Left forelimb (tissue), 1 donor: ENCODE results near the gene CDH13.

Experiments
- DNase-seq: peaks from one replicate; pipeline ENCODE4 v3.0.0-alpha.2; 2018; ENCODE audit warnings: low spot score

Gene CDH13

GRCh38 chr16:83353241-83353640 lies 726.5 kb downstream of the CDH13 start:
- DNase-seq: no peak

DNA sequence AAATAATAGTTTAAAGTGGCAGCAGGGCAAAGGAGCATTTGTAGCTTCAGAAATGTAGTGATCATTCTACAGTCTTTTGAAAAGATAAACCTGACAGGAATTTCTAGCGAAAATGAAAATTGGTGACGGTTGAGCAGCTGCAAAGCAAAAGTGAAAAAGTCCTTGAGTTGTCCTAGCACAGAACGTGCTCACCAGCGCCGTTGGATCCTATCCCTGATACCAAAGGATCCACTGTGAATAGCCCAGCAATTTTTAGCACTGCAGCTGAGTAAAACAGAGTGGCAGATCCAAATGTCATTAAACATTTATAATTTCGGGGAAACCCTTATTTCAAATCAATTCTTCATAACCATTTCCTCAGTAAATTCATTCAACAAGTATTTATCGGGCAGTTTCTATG lies 727.2 kb downstream of the CDH13 start:
- DNase-seq: no peak

GRCh38 chr16:83355570-83356218 lies 728.9 kb downstream of the CDH13 start:
- DNase-seq: no peak

- no peak for DNase-seq
Observed at GRCh38 chr16:83356266-83356665, 729.5 kb downstream of the CDH13 start.

DNA sequence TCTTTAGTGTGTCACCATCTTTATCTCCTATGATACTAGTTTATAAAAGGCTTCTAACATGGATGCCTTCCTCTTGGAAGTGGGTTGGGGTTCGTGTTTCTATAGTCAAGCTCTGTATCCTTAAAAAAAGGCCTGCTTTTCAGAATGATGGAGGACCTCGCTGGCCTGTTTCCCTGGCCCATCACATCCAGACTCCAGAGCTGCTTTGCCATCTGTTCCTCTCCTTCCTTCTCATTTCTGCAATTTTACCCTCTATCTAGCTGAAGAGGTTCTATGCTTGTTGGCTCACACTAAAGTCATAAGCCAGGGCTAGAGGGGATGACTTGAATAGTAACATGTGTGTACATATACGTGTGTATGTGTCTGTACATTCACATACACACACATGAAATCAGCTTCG lies 730.2 kb downstream of the CDH13 start:
- no peak for DNase-seq

- DNase-seq: no peak
Observed at GRCh38 chr16:83363521-83363920, 736.8 kb downstream of the CDH13 start.

- no peak for DNase-seq
Observed at GRCh38 chr16:83365166-83365565, 738.4 kb downstream of the CDH13 start.

- no peak for DNase-seq
Observed at GRCh38 chr16:83366228-83366627, 739.5 kb downstream of the CDH13 start.

DNA sequence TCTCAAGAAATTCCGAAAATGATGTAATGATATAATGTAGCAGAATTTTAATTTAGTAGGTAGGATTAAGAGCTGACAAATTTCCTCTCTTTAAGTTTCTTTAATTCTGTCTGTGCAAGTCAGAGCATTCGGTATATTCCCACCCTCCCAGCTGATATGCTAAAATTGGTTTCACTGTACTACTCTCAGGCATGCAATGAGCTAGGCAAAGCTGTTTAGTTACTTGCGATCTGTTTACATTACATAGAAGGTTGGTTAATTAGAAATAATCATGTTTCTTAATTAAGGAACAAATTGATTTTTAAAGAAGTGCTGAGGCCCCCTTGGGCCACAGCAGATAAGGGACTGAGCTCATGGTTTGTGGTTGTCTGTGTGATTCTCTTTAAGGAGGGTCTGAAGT lies 748.2 kb downstream of the CDH13 start:
- DNase-seq: no peak

DNA sequence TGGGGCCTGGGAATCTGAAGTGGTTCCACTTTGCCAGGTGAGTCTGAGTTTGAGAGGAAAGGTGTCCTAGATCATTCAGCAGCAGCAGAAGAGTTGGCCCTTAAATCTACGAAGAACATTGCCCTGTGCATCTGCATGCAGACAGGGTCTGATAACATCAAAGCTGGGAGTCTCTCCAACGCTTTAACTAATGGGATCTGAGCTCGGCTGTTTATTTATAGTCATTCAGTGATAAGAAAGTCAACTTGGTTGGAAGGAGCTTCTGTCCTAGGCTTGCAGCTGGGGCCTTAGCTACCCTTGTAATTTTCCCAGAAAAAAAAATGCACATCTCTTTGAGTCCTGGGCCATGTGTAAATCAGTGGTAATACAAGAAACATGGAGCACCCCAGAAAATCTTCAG lies 763.0 kb downstream of the CDH13 start:
- no peak for DNase-seq

DNA sequence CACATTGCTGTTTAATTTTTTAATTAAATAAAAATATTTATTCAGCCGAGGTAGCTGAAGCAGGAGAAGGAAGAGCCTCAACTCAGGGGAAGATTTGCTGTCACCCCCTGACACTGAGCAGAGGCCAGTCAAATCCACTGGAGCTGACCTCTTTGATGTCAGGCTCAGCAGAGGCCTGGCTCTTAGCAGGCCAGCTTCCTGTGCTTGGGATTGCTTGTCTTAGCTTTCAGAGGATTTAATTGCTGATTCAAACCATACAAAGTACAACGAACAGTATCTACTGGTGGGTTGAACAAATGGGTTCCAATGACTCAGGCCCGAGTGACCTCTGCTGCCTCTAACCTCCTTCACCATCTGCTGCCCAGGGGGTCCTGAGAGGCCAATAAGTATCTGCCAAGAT lies 764.0 kb downstream of the CDH13 start:
- DNase-seq: no peak

- DNase-seq: no peak
Observed at GRCh38 chr16:83392743-83393142, 766.0 kb downstream of the CDH13 start.

- no peak for DNase-seq
Observed at GRCh38 chr16:83393196-83393981, 766.6 kb downstream of the CDH13 start.

DNA sequence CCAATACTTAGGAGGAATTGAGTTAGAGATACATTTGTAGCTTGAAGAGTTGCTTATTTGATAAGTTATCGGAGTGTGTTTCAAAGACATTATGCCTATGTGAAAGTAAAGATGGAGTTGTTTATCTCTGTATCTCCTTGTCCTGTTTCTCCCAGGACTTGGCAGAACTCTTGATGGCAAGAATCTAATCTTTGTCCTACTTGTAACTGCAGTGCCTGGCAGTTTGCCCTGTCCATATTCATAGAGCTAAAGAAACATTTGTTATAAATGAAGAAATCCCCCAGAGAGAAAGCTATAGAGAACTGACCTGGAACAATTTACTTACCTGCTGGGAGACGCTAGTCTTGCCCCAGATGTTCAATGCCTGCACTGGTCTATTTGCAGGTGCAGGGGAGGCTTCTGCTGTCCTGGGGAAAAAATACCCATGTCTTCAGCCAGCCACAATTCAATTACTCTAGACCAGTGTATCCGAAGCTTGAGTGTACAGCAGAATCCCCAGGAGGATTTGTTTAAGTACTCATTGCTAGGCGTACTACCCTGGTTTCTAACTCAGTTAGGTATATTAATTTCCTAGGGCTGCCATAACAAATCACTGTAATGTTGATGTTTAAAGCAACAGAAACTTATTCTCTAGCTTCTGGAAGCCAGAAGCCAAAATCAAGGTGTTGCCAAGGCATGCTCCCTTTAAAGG lies 771.0 kb downstream of the CDH13 start:
- no peak for DNase-seq

DNA sequence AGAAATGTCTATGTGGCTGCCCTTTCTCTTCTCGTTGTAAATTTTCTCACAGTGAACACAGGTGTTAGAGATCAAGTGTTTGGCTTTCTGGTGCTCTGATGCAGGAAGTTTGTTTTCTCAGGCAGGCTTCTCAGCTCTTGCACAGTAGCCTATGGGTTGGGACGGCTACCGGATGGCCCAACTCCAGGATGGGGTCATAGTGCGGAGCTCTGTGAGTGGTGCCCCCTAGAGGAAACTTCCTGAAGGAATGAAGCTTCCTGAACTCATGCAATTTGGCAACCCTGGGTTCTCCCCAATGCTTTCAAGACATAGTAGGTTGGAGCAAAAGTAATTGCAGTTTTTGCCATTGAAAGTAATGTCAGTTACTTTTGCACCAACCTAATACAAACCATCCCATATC lies 773.5 kb downstream of the CDH13 start:
- no peak for DNase-seq

GRCh38 chr16:83402160-83402814 lies 775.5 kb downstream of the CDH13 start:
- no peak for DNase-seq

DNA sequence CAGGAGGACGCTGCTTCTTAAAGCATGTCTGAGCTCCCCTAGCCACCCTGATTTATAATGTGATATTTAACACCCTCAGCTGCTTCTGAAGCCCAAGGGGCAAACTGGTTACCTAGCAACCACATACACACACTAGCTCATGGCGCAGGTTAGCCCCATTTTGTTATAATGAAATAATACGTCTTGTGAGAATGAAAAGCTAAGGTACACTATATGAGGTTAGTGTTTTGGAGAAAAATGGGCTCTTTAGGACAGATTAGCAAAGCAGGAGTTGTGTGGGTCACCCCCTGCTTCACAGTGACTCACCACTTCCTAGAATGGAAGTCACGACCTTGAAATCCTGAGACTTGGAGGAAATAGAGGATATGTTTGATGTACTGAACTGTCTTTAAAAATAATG lies 776.2 kb downstream of the CDH13 start:
- DNase-seq: no peak

DNA sequence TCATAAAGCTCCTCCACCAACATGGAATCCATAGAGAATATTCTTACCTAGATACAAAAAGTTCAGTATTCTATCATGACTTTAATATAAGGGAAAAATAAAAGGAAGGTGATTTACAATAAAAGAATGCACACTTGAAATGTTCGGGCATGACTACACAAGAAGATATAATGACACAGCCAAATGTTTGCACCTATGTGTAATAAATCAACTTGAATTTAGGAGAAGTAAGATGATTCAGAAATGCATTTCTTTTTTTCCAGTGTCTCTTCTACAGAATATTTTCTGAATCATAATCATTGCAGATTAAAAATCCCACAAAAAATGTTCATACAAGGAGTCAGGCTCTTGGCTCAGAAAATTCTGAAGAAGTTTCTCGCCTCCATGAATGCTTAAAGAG lies 777.0 kb downstream of the CDH13 start:
- no peak for DNase-seq

DNA sequence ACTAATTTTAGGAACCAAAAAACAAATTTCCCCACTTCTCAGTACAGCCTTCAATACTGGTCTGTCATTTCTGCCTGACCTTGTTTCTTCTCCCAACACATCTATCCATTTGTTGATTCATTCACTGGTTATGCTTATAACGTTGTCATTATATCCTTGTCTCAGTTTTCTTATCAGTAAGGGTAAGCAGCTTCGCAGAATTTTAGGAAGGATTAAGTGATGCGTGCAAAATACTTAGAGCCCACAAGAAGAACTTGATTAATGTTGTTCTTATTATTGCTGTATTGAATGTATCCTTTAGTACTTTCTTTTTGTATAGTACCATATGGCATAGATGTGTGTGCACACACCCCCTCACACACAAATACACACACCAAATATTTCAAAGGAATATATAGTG lies 777.5 kb downstream of the CDH13 start:
- DNase-seq: no peak

GRCh38 chr16:83407928-83408327 lies 781.2 kb downstream of the CDH13 start:
- DNase-seq: no peak

- no peak for DNase-seq
Observed at GRCh38 chr16:83409347-83409746, 782.6 kb downstream of the CDH13 start.

GRCh38 chr16:83418565-83418964 lies 791.8 kb downstream of the CDH13 start:
- no peak for DNase-seq
